ENCODE measurements around the gene PLA2G2C.
"Not testable (repeated sequence)": the region's sequence is repeated elsewhere in the genome, so short reads cannot be mapped to it uniquely, and the experiment has no call there.

The PLA2G2C gene

DNA sequence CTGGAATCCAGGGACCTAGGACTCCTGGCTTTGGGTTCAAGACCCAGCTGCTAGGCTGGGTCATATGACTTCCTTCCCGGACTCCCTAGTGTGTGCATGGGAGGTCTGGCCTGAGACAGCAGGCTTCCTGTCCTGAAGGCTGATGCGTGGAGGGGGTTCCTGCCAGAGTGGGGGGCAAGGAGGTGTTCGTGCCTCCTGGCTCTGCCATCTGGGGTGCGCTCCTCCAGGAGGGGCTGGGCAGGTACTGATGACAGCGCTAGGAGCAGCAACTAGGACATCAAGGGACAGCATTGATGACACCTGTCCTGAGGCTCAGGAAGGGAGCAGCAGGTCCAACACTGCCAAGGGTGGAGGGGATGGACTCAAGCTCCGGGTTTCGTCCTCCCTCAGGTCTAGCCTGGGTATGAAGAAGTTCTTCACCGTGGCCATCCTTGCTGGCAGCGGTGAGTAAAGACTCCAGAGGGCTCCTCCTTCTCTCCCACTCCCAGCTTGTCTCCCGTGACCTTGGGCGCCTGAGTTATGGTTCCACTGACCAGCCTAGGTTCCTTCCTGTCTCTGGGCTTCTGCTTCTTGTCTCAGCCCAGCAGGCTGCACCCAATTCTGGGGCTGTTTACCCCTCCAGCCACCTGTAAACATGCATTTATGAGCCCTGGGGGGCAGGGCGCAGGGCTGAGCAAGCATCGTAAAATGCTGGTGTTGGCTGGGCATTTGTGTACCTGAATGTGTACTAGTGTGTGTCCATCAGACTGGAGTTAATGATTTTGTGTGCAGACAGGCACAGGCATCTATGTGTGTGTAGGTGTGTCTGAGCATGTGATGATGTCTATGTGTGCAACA, 46.3 kb downstream of the PLA2G2C start:
- Histone ChIP-seq H3K36me3 (ENCODE audit: control insufficient read depth, insufficient read depth, low read length) (no peaks in the 10 kb centered on the region), H3K9me3 (ENCODE audit: control insufficient read depth, low read length) (no peaks in the 10 kb centered on the region), H3K4me1 (ENCODE audit: control insufficient read depth, insufficient read depth, low read length, poor library complexity, severe bottlenecking) (no peaks in the 10 kb centered on the region), H3K4me3 (ENCODE audit: insufficient read depth, low read depth, low read length, poor library complexity, severe bottlenecking) (no peak overlapping the region), H3K27me3 (replicated peaks; ENCODE audit: control insufficient read depth, insufficient read depth, low read length, poor library complexity, severe bottlenecking) (no peaks in the 10 kb centered on the region), H3K27ac (ENCODE audit: insufficient read depth, low read length, poor library complexity, severe bottlenecking) (no peak overlapping the region)
- DNase-seq: no peak

DNA sequence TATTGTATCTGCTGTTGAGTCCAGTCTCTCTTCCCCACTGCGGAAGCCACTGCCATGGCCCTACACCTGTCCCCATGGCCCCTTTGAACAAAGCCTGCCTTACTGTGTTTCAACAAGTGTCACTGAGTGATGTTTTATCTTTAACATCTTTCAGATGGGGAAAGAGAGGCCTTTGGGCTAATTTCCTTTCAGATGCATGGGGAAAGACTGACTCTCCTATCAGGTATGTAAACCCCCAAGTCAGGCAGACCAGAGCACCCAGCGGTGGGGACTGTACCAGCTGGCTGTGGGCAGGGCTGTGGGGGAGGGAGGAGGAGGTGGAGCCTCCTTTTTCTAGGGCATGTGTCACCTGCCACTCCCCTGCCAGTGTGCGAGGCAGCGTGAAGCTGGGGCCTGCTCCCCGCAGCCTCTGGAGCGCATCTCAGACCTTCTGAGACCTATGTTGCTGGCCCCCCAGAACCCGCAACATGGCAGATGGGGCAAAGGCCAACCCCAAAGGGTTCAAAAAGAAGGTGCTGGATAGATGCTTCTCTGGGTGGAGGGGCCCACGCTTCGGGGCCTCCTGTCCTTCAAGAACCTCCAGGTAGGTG, 47.3 kb downstream of the PLA2G2C start, which contains the start of gene PLA2G2F:
PLA2G2F (plus strand) TSS at position 363 of the 590 bp plus-strand sequence; CDS start at position 468, 105 bp downstream.
- H3K4me3 ChIP-seq (ENCODE audit: insufficient read depth, low read depth, low read length, poor library complexity, severe bottlenecking): no peak within 1 kb of the TSS
- H3K9me3 ChIP-seq (ENCODE audit: control insufficient read depth, low read length): no peaks in the 10 kb centered on the region
- H3K36me3 ChIP-seq (ENCODE audit: control insufficient read depth, insufficient read depth, low read length): no peaks in the 10 kb centered on the region
- no peaks in the 10 kb centered on the region for H3K27me3 ChIP-seq (replicated peaks; ENCODE audit: control insufficient read depth, insufficient read depth, low read length, poor library complexity, severe bottlenecking)
- no peaks in the 10 kb centered on the region for H3K4me1 ChIP-seq (ENCODE audit: control insufficient read depth, insufficient read depth, low read length, poor library complexity, severe bottlenecking)
- DNase-seq: no peak
- no peak within 1 kb of the TSS for H3K27ac ChIP-seq (ENCODE audit: insufficient read depth, low read length, poor library complexity, severe bottlenecking)

DNA sequence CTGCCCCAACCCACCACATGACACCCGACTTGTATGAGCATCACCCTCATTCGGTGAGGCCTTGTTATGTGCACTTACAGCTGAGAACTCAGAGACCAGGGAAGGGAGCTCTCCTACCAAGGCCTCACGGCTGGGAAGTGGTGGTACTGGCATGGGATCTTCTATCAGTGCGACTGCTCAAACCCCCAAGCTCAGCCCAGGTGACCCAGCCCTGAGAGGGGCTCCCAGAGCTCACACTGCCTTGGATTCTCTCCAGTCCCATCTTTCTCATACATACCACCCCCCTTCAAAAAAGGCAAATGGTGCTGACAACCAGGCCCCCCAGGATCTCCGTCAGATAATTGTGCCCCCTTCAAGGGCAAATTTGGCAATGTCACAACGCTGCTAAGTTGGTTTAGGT, 48.0 kb downstream of the PLA2G2C start:
- H3K4me1 ChIP-seq (ENCODE audit: control insufficient read depth, insufficient read depth, low read length, poor library complexity, severe bottlenecking): no peaks in the 10 kb centered on the region
- H3K27ac ChIP-seq (ENCODE audit: insufficient read depth, low read length, poor library complexity, severe bottlenecking): no peak overlapping the region
- H3K27me3 ChIP-seq (replicated peaks; ENCODE audit: control insufficient read depth, insufficient read depth, low read length, poor library complexity, severe bottlenecking): no peaks in the 10 kb centered on the region
- no peak overlapping the region for H3K4me3 ChIP-seq (ENCODE audit: insufficient read depth, low read depth, low read length, poor library complexity, severe bottlenecking)
- no peak for DNase-seq
- H3K36me3 ChIP-seq (ENCODE audit: control insufficient read depth, insufficient read depth, low read length): no peaks in the 10 kb centered on the region
- H3K9me3 ChIP-seq (ENCODE audit: control insufficient read depth, low read length): no peaks in the 10 kb centered on the region

DNA sequence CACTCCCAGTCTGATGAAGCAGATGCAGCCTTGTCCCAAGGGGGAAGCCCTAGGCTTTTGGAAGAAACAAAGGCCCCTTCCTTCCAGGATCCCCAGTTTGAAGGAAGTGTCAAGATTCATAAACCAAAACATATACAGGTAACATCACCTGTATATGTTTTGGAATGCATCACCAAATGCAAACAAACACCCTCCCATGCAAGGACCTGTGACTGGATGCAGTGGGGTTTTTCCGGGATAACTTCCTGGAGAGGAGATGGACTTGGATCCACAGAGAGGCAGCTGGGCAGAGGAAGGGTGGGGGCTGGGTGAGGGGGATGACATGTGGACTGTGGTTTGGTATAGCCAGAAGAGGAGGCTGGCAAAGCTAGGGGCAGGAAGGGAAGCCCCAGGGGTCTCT, 48.7 kb downstream of the PLA2G2C start:
- no peaks in the 10 kb centered on the region for H3K27me3 ChIP-seq (replicated peaks; ENCODE audit: control insufficient read depth, insufficient read depth, low read length, poor library complexity, severe bottlenecking)
- no peaks in the 10 kb centered on the region for H3K36me3 ChIP-seq (ENCODE audit: control insufficient read depth, insufficient read depth, low read length)
- H3K9me3 ChIP-seq (ENCODE audit: control insufficient read depth, low read length): no peaks in the 10 kb centered on the region
- H3K4me3 ChIP-seq (ENCODE audit: insufficient read depth, low read depth, low read length, poor library complexity, severe bottlenecking): no peak overlapping the region
- no peaks in the 10 kb centered on the region for H3K4me1 ChIP-seq (ENCODE audit: control insufficient read depth, insufficient read depth, low read length, poor library complexity, severe bottlenecking)
- H3K27ac ChIP-seq (ENCODE audit: insufficient read depth, low read length, poor library complexity, severe bottlenecking): no peak overlapping the region
- DNase-seq: no peak

DNA sequence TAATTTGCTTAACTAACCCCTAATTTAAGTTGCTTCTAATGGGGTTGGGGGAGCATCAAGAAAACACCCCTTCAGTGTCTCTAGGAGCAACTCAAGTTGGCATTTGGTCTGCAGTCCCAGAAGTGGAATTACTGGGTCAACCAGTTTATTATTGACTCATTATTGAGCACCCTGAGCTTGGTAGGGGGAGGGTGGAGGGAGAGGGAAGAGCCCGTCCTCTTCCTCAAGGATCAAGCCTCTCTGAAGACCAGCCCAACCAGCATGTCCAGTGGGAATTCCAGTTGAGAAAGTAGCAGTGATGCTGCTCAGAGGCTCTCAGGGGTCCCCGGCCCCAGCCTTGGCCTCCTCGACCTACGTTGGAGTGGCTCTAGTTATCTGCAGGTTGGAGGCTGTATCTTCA, 49.3 kb downstream of the PLA2G2C start:
- no peaks in the 10 kb centered on the region for H3K36me3 ChIP-seq (ENCODE audit: control insufficient read depth, insufficient read depth, low read length)
- no peak overlapping the region for H3K27ac ChIP-seq (ENCODE audit: insufficient read depth, low read length, poor library complexity, severe bottlenecking)
- no peak for DNase-seq
- no peaks in the 10 kb centered on the region for H3K9me3 ChIP-seq (ENCODE audit: control insufficient read depth, low read length)
- H3K4me1 ChIP-seq (ENCODE audit: control insufficient read depth, insufficient read depth, low read length, poor library complexity, severe bottlenecking): no peaks in the 10 kb centered on the region
- H3K27me3 ChIP-seq (replicated peaks; ENCODE audit: control insufficient read depth, insufficient read depth, low read length, poor library complexity, severe bottlenecking): no peaks in the 10 kb centered on the region
- H3K4me3 ChIP-seq (ENCODE audit: insufficient read depth, low read depth, low read length, poor library complexity, severe bottlenecking): no peak overlapping the region

DNA sequence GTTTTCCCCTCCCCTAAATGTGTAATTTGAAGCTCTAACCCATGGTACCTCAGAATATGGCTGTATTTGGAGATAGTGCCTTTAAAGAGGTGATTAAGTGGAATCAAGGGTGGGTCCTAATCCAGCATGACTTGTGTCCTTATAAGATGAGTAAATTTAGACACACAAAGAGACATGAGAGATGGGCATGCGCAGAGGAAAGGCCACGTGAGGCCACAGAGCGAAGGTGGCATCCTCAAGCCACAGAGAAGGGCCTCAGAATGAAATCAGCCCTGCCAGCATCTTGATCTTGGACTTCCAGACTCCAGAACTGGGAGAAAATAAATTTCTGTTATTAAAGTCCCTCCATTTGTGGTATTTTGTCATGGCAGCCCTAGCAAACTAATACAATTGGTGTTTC, 50.1 kb downstream of the PLA2G2C start:
- Histone ChIP-seq H3K4me3 (ENCODE audit: insufficient read depth, low read depth, low read length, poor library complexity, severe bottlenecking) (no peak overlapping the region), H3K27ac (ENCODE audit: insufficient read depth, low read length, poor library complexity, severe bottlenecking) (no peak overlapping the region), H3K9me3 (ENCODE audit: control insufficient read depth, low read length) (no peaks in the 10 kb centered on the region), H3K4me1 (ENCODE audit: control insufficient read depth, insufficient read depth, low read length, poor library complexity, severe bottlenecking) (no peaks in the 10 kb centered on the region), H3K27me3 (replicated peaks; ENCODE audit: control insufficient read depth, insufficient read depth, low read length, poor library complexity, severe bottlenecking) (no peaks in the 10 kb centered on the region), H3K36me3 (ENCODE audit: control insufficient read depth, insufficient read depth, low read length) (no peaks in the 10 kb centered on the region)
- no peak for DNase-seq

DNA sequence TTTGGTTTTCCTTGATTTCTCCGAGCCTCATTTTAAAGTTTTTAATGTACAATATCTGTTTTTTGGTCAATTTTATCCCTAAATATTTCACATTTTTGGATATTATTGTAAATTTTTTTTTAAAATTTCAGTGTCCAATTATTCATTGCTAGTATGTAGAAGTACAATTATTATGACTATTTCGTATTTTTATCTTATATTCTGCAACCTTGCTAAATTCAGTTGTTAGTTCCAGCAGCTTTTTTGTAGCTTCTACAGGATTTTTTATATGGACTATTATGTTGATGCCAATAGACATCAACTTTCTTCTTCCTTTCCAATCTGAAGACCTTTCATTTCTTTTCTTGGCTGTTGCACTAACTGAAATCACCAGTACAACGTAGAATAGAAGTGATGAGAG, 51.3 kb downstream of the PLA2G2C start:
- H3K4me1 ChIP-seq (ENCODE audit: control insufficient read depth, insufficient read depth, low read length, poor library complexity, severe bottlenecking): no peaks in the 10 kb centered on the region
- H3K9me3 ChIP-seq (ENCODE audit: control insufficient read depth, low read length): no peaks in the 10 kb centered on the region
- no peak for DNase-seq
- no peaks in the 10 kb centered on the region for H3K27me3 ChIP-seq (replicated peaks; ENCODE audit: control insufficient read depth, insufficient read depth, low read length, poor library complexity, severe bottlenecking)
- no peak overlapping the region for H3K4me3 ChIP-seq (ENCODE audit: insufficient read depth, low read depth, low read length, poor library complexity, severe bottlenecking)
- H3K27ac ChIP-seq (ENCODE audit: insufficient read depth, low read length, poor library complexity, severe bottlenecking): no peak overlapping the region
- H3K36me3 ChIP-seq (ENCODE audit: control insufficient read depth, insufficient read depth, low read length): no peaks in the 10 kb centered on the region

DNA sequence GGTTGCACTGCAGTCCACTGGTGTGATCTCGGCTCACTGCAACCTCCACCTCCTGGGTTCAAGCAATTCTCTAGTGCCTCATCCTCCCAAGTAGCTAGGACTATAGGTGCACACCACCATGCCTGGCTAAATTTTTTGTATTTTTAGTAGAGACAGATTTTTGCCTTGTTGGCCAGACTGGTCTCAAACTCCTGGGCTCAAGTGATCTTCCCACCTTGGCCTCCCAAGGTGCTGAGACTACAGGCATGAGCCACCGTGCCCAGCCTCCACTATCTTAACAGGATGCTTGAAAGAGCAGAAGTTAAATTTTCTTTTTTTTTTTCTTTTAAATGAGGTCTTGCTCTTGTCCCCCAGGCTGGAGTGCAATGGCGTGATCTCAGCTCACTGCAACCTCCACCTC, 55.8 kb downstream of the PLA2G2C start:
- not testable (repeated sequence) for H3K27ac ChIP-seq (ENCODE audit: insufficient read depth, low read length, poor library complexity, severe bottlenecking); H3K9me3 ChIP-seq (ENCODE audit: control insufficient read depth, low read length); H3K27me3 ChIP-seq (replicated peaks; ENCODE audit: control insufficient read depth, insufficient read depth, low read length, poor library complexity, severe bottlenecking); H3K4me3 ChIP-seq (ENCODE audit: insufficient read depth, low read depth, low read length, poor library complexity, severe bottlenecking); H3K4me1 ChIP-seq (ENCODE audit: control insufficient read depth, insufficient read depth, low read length, poor library complexity, severe bottlenecking); DNase-seq; H3K36me3 ChIP-seq (ENCODE audit: control insufficient read depth, insufficient read depth, low read length)

DNA sequence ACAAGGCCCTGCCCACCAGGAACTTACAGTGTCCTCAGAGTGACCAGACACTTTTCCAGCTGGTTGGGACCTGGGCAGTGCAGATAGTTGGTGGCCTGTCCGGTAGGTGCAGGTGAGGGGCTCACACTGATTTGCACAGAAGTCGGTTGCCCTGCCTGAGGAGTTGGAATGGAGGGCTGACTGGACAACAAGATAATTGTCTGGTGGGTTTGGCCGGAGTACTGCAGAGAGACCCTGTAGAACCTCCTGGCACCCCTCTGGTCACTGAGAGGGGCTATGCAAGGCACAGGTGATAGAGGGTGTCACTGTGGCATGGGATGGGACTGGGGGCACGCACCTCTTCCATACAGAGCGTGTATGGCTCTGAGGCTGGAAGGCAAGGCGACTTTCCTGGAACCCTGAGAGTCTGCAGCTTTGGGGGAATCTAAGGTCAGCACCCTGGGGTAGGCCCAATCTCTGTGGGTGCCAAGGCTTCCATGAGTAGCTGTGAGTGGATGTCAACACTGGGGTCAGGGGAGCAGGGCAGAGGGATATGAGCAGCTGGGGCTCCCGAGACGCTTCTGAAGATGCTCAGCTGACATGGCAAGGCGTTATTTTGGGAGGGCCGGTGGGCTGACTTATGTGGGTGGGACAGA, 59.4 kb downstream of the PLA2G2C start:
- H3K27ac ChIP-seq (ENCODE audit: insufficient read depth, low read length, poor library complexity, severe bottlenecking): no peak overlapping the region

More for the DNA sequence above, 59.4 kb downstream of the PLA2G2C start:
- H3K4me1 ChIP-seq (ENCODE audit: control insufficient read depth, insufficient read depth, low read length, poor library complexity, severe bottlenecking): no peaks in the 10 kb centered on the region
- no peak overlapping the region for H3K4me3 ChIP-seq (ENCODE audit: insufficient read depth, low read depth, low read length, poor library complexity, severe bottlenecking)
- H3K9me3 ChIP-seq (ENCODE audit: control insufficient read depth, low read length): no peaks in the 10 kb centered on the region
- H3K36me3 ChIP-seq (ENCODE audit: control insufficient read depth, insufficient read depth, low read length): no peaks in the 10 kb centered on the region
- no peaks in the 10 kb centered on the region for H3K27me3 ChIP-seq (replicated peaks; ENCODE audit: control insufficient read depth, insufficient read depth, low read length, poor library complexity, severe bottlenecking)
- no peak for DNase-seq

All from effector memory CD4-positive, alpha-beta T cell (primary cell).